ENCODE results near the gene MND1.
"Not testable (repeated sequence)": the region's sequence is repeated elsewhere in the genome, so short reads cannot be mapped to it uniquely, and the experiment has no call there.

MND1 gene

GRCh38 chr4:153401501-153401900, 57.0 kb downstream of the MND1 start:
- Histone ChIP-seq H3K27ac (ENCODE audit: low read depth, low read length) (no peak overlapping the region), H3K36me3 (ENCODE audit: control insufficient read depth, insufficient read depth, low read length) (peaks cover 9% of the 10 kb centered on the region), H3K4me3 (ENCODE audit: low read depth, low read length) (no peak overlapping the region), H3K4me1 (ENCODE audit: control insufficient read depth, insufficient read depth, low read length) (no peaks in the 10 kb centered on the region), H3K9me3 (ENCODE audit: control insufficient read depth, insufficient read depth, low read depth, low read length) (peaks cover 7% of the 10 kb centered on the region; the same call in 1 of the 2 replicates), H3K9ac (ENCODE audit: low read length) (no peak overlapping the region), H3K27me3 (ENCODE audit: control insufficient read depth, insufficient read depth, low read length) (no peaks in the 10 kb centered on the region)

DNA sequence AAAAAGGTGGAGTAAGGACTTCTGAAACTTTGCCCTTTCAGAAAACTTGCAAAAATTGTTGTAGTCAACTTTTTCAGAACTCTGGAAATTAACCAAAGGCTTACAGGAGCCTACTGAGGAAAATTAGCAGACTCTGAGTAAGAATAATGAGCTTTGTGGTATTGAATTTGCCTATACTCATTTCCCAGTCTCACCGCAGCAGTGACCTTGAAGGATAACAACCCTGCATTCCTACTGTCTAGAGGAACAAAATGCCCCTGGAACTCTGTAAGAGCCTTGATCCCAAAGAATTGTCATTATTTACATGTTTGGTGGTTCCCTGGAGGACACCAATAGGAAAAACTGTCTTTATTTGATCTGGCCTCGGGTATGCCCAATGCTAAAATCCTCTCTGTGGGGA, 57.9 kb downstream of the MND1 start:
- H3K36me3 ChIP-seq (ENCODE audit: control insufficient read depth, insufficient read depth, low read length) = peaks cover 14% of the 10 kb centered on the region
- H3K4me1 ChIP-seq (ENCODE audit: control insufficient read depth, insufficient read depth, low read length) = no peaks in the 10 kb centered on the region
- H3K27ac ChIP-seq (ENCODE audit: low read depth, low read length) = no peak overlapping the region
- no peaks in the 10 kb centered on the region for H3K27me3 ChIP-seq (ENCODE audit: control insufficient read depth, insufficient read depth, low read length)
- no peak overlapping the region for H3K9ac ChIP-seq (ENCODE audit: low read length)
- no peak overlapping the region for H3K4me3 ChIP-seq (ENCODE audit: low read depth, low read length)
- H3K9me3 ChIP-seq (ENCODE audit: control insufficient read depth, insufficient read depth, low read depth, low read length) = peaks cover 11% of the 10 kb centered on the region; the same call in 1 of the 2 replicates

GRCh38 chr4:153403726-153404125, 59.2 kb downstream of the MND1 start:
- Histone ChIP-seq H3K4me3 (ENCODE audit: low read depth, low read length) (no peak overlapping the region), H3K36me3 (ENCODE audit: control insufficient read depth, insufficient read depth, low read length) (peaks cover 14% of the 10 kb centered on the region), H3K9me3 (ENCODE audit: control insufficient read depth, insufficient read depth, low read depth, low read length) (peaks cover 11% of the 10 kb centered on the region; the same call in 1 of the 2 replicates), H3K4me1 (ENCODE audit: control insufficient read depth, insufficient read depth, low read length) (no peaks in the 10 kb centered on the region), H3K27ac (ENCODE audit: low read depth, low read length) (no peak overlapping the region), H3K9ac (ENCODE audit: low read length) (no peak overlapping the region), H3K27me3 (ENCODE audit: control insufficient read depth, insufficient read depth, low read length) (no peaks in the 10 kb centered on the region)

DNA sequence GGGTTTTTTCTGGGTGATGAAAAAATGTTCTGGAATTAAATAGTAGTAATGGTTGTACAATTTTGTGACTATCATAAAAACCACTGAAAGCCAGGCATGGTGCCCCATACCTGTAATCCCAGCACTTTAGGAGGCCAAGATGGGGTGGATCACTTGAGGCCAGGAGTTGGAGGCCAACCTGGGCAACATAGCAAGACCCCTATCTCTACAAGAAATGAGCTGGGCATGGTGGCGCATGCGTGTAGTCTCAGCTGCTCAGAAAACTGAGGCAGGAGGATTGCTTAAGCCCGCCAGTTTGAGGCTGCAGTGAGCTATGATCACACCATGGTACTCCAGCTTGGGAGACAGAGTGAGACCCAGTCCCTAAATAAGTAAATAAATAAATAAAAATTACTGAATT, 63.4 kb downstream of the MND1 start:
- Histone ChIP-seq H3K4me3 (ENCODE audit: low read depth, low read length) (no peak overlapping the region), H3K36me3 (ENCODE audit: control insufficient read depth, insufficient read depth, low read length) (peaks cover 13% of the 10 kb centered on the region), H3K9me3 (ENCODE audit: control insufficient read depth, insufficient read depth, low read depth, low read length) (peaks cover 8% of the 10 kb centered on the region; the same call in 1 of the 2 replicates), H3K4me1 (ENCODE audit: control insufficient read depth, insufficient read depth, low read length) (no peaks in the 10 kb centered on the region), H3K27ac (ENCODE audit: low read depth, low read length) (no peak overlapping the region), H3K27me3 (ENCODE audit: control insufficient read depth, insufficient read depth, low read length) (no peaks in the 10 kb centered on the region), H3K9ac (ENCODE audit: low read length) (no peak overlapping the region)

DNA sequence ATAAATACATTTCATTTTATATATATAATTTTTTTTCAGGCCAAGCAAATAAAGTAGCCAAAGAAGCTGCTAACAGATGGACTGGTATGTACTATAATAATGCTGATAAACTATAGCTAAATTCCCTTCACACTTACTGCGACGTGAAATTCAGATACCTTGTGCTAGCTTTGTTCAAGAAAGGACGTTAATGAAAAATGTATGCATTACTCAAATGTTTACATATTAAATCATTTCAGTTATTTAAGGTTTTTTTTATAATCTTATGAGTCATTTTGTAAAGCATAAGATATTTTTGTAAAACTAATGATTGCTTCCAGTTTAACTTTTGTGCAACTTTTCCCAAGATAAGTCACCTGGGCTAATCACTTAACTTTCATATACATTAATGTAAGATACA, 64.4 kb downstream of the MND1 start:
- no peak overlapping the region for H3K4me3 ChIP-seq (ENCODE audit: low read depth, low read length)
- no peak overlapping the region for H3K9ac ChIP-seq (ENCODE audit: low read length)
- H3K9me3 ChIP-seq (ENCODE audit: control insufficient read depth, insufficient read depth, low read depth, low read length) = peaks cover 6% of the 10 kb centered on the region; the same call in 1 of the 2 replicates
- H3K4me1 ChIP-seq (ENCODE audit: control insufficient read depth, insufficient read depth, low read length) = 0 out of 2 replicates have a peak, but pooled peaks cover 2% of the 10 kb centered on the region
- H3K36me3 ChIP-seq (ENCODE audit: control insufficient read depth, insufficient read depth, low read length) = peaks cover 10% of the 10 kb centered on the region
- no peaks in the 10 kb centered on the region for H3K27me3 ChIP-seq (ENCODE audit: control insufficient read depth, insufficient read depth, low read length)
- H3K27ac ChIP-seq (ENCODE audit: low read depth, low read length) = no peak overlapping the region

- no peaks in the 10 kb centered on the region for H3K27me3 ChIP-seq (ENCODE audit: control insufficient read depth, insufficient read depth, low read length)
- 0 out of 2 replicates have a peak, but pooled peaks cover 3% of the 10 kb centered on the region for H3K4me1 ChIP-seq (ENCODE audit: control insufficient read depth, insufficient read depth, low read length)
- no peak overlapping the region for H3K4me3 ChIP-seq (ENCODE audit: low read depth, low read length)
- no peak overlapping the region for H3K27ac ChIP-seq (ENCODE audit: low read depth, low read length)
- peaks cover 6% of the 10 kb centered on the region; the same call in 1 of the 2 replicates for H3K9me3 ChIP-seq (ENCODE audit: control insufficient read depth, insufficient read depth, low read depth, low read length)
- no peak overlapping the region for H3K9ac ChIP-seq (ENCODE audit: low read length)
- peaks cover 10% of the 10 kb centered on the region for H3K36me3 ChIP-seq (ENCODE audit: control insufficient read depth, insufficient read depth, low read length)
Measured at GRCh38 chr4:153409412-153409811, 64.9 kb downstream of the MND1 start.

GRCh38 chr4:153409924-153410501, 65.5 kb downstream of the MND1 start:
- Histone ChIP-seq H3K9ac (ENCODE audit: low read length) (no peak overlapping the region), H3K4me3 (ENCODE audit: low read depth, low read length) (no peak overlapping the region), H3K4me1 (ENCODE audit: control insufficient read depth, insufficient read depth, low read length) (0 out of 2 replicates have a peak, but pooled peaks cover 3% of the 10 kb centered on the region), H3K27ac (ENCODE audit: low read depth, low read length) (no peak overlapping the region), H3K27me3 (ENCODE audit: control insufficient read depth, insufficient read depth, low read length) (no peaks in the 10 kb centered on the region), H3K9me3 (ENCODE audit: control insufficient read depth, insufficient read depth, low read depth, low read length) (peaks cover 6% of the 10 kb centered on the region; the same call in 1 of the 2 replicates), H3K36me3 (ENCODE audit: control insufficient read depth, insufficient read depth, low read length) (peaks cover 10% of the 10 kb centered on the region)

GRCh38 chr4:153413842-153414241, 69.4 kb downstream of the MND1 start:
- Histone ChIP-seq H3K27ac (ENCODE audit: low read depth, low read length) (no peak overlapping the region), H3K4me1 (ENCODE audit: control insufficient read depth, insufficient read depth, low read length) (peaks cover 11% of the 10 kb centered on the region; the same call in 1 of the 2 replicates), H3K27me3 (ENCODE audit: control insufficient read depth, insufficient read depth, low read length) (no peaks in the 10 kb centered on the region), H3K36me3 (ENCODE audit: control insufficient read depth, insufficient read depth, low read length) (peaks cover 7% of the 10 kb centered on the region; the same call in 1 of the 2 replicates), H3K9ac (ENCODE audit: low read length) (no peak overlapping the region), H3K4me3 (ENCODE audit: low read depth, low read length) (no peak overlapping the region), H3K9me3 (ENCODE audit: control insufficient read depth, insufficient read depth, low read depth, low read length) (no peaks in the 10 kb centered on the region)

DNA sequence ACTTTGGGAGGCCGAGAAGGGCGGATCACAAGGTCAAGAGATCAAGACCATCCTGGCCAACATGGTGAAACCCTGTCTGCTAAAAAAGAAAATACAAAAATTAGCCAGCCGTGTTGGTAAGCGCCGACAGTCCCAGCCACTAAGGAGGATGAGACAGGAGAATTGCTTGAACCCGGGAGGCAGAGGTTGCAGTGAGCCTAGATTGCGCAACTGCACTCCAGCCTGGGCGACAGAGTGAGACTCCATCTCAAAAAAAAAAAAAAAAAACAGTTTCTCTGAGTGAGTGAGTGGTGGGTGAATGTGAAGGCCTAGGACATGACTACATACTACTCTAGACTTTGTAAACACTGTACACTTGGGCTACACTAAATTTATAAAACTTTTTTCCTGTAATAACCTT, 72.0 kb downstream of the MND1 start:
- not testable (repeated sequence) for H3K27ac ChIP-seq (ENCODE audit: low read depth, low read length); H3K36me3 ChIP-seq (ENCODE audit: control insufficient read depth, insufficient read depth, low read length); H3K9me3 ChIP-seq (ENCODE audit: control insufficient read depth, insufficient read depth, low read depth, low read length); H3K9ac ChIP-seq (ENCODE audit: low read length); H3K27me3 ChIP-seq (ENCODE audit: control insufficient read depth, insufficient read depth, low read length); H3K4me3 ChIP-seq (ENCODE audit: low read depth, low read length)
- H3K4me1 ChIP-seq (ENCODE audit: control insufficient read depth, insufficient read depth, low read length) = peaks cover 15% of the 10 kb centered on the region; the same call in 1 of the 2 replicates

DNA sequence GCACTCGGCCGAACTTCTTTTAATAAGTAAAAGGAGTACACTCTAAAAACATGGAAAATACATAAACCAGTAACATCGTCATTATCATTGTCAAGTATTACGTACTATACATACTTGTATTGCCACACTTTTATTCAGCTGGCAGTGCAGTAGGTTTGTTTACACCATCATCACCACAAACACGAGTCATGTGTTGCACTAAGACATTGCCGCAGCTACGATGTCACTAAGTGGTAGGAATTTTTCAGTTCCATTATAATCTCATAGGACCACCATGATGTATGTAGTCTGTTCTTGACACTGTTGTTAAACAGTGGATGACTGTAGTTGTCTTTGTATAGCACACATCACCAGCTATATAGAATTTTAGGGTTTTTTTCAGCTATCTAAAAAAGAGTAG, 73.6 kb downstream of the MND1 start:
- peaks cover 15% of the 10 kb centered on the region; the same call in 1 of the 2 replicates for H3K4me1 ChIP-seq (ENCODE audit: control insufficient read depth, insufficient read depth, low read length)
- peak overlapping the region; percentile 34; the same call in 1 of the 2 replicates for H3K27ac ChIP-seq (ENCODE audit: low read depth, low read length)
- no peaks in the 10 kb centered on the region for H3K9me3 ChIP-seq (ENCODE audit: control insufficient read depth, insufficient read depth, low read depth, low read length)
- H3K9ac ChIP-seq (ENCODE audit: low read length) = no peak overlapping the region
- H3K4me3 ChIP-seq (ENCODE audit: low read depth, low read length) = no peak overlapping the region
- peaks cover 4% of the 10 kb centered on the region; the same call in 1 of the 2 replicates for H3K36me3 ChIP-seq (ENCODE audit: control insufficient read depth, insufficient read depth, low read length)
- H3K27me3 ChIP-seq (ENCODE audit: control insufficient read depth, insufficient read depth, low read length) = no peaks in the 10 kb centered on the region

GRCh38 chr4:153418558-153418957, 74.1 kb downstream of the MND1 start:
- no peaks in the 10 kb centered on the region for H3K27me3 ChIP-seq (ENCODE audit: control insufficient read depth, insufficient read depth, low read length)
- H3K4me3 ChIP-seq (ENCODE audit: low read depth, low read length) = no peak overlapping the region
- H3K36me3 ChIP-seq (ENCODE audit: control insufficient read depth, insufficient read depth, low read length) = peaks cover 4% of the 10 kb centered on the region; the same call in 1 of the 2 replicates
- peak overlapping the region; percentile 34; the same call in 1 of the 2 replicates for H3K27ac ChIP-seq (ENCODE audit: low read depth, low read length)
- no peaks in the 10 kb centered on the region for H3K9me3 ChIP-seq (ENCODE audit: control insufficient read depth, insufficient read depth, low read depth, low read length)
- H3K9ac ChIP-seq (ENCODE audit: low read length) = no peak overlapping the region
- peaks cover 15% of the 10 kb centered on the region; the same call in 1 of the 2 replicates for H3K4me1 ChIP-seq (ENCODE audit: control insufficient read depth, insufficient read depth, low read length)

Data from HUES6 (cell line).